ENCODE data around the gene PCK1. TPM values are rescaled to one million over a fixed set of nuclear protein-coding genes. Genes with fewer than 3 reads are reported as not detected.

Gene PCK1
- total and polyA plus RNA-seq, 2 of the 13 experiments (the other 11 are each of a cell fraction or from before 2014, with no cell fraction given) = 6.5 to 12.6 TPM

DNA sequence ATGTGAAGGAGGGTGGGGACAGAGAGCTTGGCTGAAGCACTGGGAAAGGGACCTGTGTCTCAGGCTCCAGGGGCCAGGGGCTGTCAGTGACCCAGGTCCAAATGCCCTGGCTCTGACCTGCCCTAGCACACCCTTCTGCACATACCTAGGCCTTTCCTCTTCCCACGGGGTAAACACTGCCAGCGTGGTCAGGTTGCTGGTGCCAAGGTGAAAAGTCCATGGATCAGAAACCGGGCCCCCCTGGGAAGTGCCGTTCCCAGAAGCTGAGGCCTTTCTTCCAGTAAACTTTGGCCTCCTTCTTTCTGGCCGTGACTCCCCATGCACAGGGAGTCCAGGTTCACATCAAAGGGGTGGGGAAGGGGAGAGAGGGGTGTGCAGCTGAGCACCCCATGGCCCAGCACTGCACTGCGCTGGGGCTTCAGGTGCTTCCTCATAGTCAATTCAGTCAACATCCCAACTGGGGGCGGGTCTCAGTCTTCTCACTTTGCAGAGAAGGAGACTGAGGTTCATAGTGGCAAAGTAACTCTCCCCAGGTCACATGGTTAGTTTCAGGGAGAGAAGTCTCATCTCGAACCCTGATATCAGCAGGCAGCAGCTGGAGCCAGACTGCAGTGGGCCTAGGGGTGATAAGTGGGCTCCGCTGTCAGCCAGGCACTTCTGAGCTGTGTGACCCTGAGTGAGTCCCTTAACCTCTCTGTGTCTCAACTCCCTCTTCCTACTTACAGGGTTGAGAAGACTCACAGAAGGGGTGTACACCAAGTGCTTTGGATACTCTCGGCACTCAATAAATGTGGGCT is 17.0 kb downstream of the PCK1 start (continued):
- TF ChIP-seq, protein P1, sequence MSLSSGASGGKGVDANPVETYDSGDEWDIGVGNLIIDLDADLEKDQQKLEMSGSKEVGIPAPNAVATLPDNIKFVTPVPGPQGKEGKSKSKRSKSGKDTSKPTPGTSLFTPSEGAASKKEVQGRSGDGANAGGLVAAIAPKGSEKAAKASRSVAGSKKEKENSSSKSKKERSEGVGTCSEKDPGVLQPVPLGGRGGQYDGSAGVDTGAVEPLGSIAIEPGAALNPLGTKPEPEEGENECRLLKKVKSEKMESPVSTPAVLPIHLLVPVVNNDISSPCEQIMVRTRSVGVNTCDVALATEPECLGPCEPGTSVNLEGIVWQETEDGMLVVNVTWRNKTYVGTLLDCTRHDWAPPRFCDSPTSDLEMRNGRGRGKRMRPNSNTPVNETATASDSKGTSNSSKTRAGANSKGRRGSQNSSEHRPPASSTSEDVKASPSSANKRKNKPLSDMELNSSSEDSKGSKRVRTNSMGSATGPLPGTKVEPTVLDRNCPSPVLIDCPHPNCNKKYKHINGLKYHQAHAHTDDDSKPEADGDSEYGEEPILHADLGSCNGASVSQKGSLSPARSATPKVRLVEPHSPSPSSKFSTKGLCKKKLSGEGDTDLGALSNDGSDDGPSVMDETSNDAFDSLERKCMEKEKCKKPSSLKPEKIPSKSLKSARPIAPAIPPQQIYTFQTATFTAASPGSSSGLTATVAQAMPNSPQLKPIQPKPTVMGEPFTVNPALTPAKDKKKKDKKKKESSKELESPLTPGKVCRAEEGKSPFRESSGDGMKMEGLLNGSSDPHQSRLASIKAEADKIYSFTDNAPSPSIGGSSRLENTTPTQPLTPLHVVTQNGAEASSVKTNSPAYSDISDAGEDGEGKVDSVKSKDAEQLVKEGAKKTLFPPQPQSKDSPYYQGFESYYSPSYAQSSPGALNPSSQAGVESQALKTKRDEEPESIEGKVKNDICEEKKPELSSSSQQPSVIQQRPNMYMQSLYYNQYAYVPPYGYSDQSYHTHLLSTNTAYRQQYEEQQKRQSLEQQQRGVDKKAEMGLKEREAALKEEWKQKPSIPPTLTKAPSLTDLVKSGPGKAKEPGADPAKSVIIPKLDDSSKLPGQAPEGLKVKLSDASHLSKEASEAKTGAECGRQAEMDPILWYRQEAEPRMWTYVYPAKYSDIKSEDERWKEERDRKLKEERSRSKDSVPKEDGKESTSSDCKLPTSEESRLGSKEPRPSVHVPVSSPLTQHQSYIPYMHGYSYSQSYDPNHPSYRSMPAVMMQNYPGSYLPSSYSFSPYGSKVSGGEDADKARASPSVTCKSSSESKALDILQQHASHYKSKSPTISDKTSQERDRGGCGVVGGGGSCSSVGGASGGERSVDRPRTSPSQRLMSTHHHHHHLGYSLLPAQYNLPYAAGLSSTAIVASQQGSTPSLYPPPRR (CRISPR knock-in tag; IDR thresholded peaks at IDR 0.05; ENCODE audit: borderline replicate concordance) = peak; percentile 63; the same call in 1 of the 2 replicates
- no peak for TF ChIP-seq TAF15 (IDR thresholded peaks at IDR 0.05; ENCODE audit: low read depth, low read length, poor library complexity, severe bottlenecking)
- no peak for TF ChIP-seq ZNF207 (IDR thresholded peaks at IDR 0.05; ENCODE audit: borderline replicate concordance)
- TF ChIP-seq KDM6A (CRISPR knock-in tag; IDR thresholded peaks at IDR 0.05; ENCODE audit: low read depth) = peak; percentile 69; the same call in 1 of the 2 replicates
- TF ChIP-seq CHD4 (IDR thresholded peaks at IDR 0.05; ENCODE audit: borderline replicate concordance, low read length) = no peak
- TF ChIP-seq NFE2 (CRISPR knock-in tag; IDR thresholded peaks at IDR 0.05) = no peak
- TF ChIP-seq, protein P2, sequence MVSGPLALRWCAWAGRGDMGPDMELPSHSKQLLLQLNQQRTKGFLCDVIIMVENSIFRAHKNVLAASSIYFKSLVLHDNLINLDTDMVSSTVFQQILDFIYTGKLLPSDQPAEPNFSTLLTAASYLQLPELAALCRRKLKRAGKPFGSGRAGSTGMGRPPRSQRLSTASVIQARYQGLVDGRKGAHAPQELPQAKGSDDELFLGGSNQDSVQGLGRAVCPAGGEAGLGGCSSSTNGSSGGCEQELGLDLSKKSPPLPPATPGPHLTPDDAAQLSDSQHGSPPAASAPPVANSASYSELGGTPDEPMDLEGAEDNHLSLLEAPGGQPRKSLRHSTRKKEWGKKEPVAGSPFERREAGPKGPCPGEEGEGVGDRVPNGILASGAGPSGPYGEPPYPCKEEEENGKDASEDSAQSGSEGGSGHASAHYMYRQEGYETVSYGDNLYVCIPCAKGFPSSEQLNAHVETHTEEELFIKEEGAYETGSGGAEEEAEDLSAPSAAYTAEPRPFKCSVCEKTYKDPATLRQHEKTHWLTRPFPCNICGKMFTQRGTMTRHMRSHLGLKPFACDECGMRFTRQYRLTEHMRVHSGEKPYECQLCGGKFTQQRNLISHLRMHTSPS (CRISPR knock-in tag; IDR thresholded peaks at IDR 0.05; ENCODE audit: low read depth) = peak; percentile 97
- peak; percentile 39; the same call in 1 of the 2 replicates for TF ChIP-seq ETV5 (CRISPR knock-in tag; IDR thresholded peaks at IDR 0.05; ENCODE audit: borderline replicate concordance)
- TF ChIP-seq DPF2 (CRISPR knock-in tag; IDR thresholded peaks at IDR 0.05; ENCODE audit: borderline replicate concordance, low read depth) = peak; percentile 54; the same call in 1 of the 2 replicates
- TF ChIP-seq MIER3 (CRISPR knock-in tag; IDR thresholded peaks at IDR 0.05; ENCODE audit: borderline replicate concordance) = no peak
- peak; percentile 83 for TF ChIP-seq TRIM24 (CRISPR knock-in tag; IDR thresholded peaks at IDR 0.05)
- no peak for TF ChIP-seq RFXAP (CRISPR knock-in tag; IDR thresholded peaks at IDR 0.05; ENCODE audit: borderline replicate concordance)
- TF ChIP-seq HOXA7 (CRISPR knock-in tag; IDR thresholded peaks at IDR 0.05) = no peak
- TF ChIP-seq, protein P3, sequence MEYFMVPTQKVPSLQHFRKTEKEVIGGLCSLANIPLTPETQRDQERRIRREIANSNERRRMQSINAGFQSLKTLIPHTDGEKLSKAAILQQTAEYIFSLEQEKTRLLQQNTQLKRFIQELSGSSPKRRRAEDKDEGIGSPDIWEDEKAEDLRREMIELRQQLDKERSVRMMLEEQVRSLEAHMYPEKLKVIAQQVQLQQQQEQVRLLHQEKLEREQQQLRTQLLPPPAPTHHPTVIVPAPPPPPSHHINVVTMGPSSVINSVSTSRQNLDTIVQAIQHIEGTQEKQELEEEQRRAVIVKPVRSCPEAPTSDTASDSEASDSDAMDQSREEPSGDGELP (IDR thresholded peaks at IDR 0.05; ENCODE audit: borderline replicate concordance, low read depth) = peak; percentile 17; the same call in 1 of the 2 replicates
- TF ChIP-seq ZNF484 (CRISPR knock-in tag; IDR thresholded peaks at IDR 0.05; ENCODE audit: borderline replicate concordance, low read depth) = no peak
- no peak for TF ChIP-seq MLLT10 (CRISPR knock-in tag; IDR thresholded peaks at IDR 0.05)
- no peak for TF ChIP-seq MAFF (IDR thresholded peaks at IDR 0.05; ENCODE audit: low read depth, low read length)
- no peak for TF ChIP-seq CCAR2 (optimal IDR thresholded peaks at IDR 0.05; ENCODE audit: low read depth, low read length)
- peak; percentile 82; the same call in 1 of the 2 replicates for TF ChIP-seq SALL1 (CRISPR knock-in tag; IDR thresholded peaks at IDR 0.05)
- TF ChIP-seq, protein P4, sequence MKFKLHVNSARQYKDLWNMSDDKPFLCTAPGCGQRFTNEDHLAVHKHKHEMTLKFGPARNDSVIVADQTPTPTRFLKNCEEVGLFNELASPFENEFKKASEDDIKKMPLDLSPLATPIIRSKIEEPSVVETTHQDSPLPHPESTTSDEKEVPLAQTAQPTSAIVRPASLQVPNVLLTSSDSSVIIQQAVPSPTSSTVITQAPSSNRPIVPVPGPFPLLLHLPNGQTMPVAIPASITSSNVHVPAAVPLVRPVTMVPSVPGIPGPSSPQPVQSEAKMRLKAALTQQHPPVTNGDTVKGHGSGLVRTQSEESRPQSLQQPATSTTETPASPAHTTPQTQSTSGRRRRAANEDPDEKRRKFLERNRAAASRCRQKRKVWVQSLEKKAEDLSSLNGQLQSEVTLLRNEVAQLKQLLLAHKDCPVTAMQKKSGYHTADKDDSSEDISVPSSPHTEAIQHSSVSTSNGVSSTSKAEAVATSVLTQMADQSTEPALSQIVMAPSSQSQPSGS (CRISPR knock-in tag; IDR thresholded peaks at IDR 0.05) = 0 out of 2 replicates have a peak, but pooled peaks have one; percentile 36
- no peak for TF ChIP-seq JDP2 (CRISPR knock-in tag; IDR thresholded peaks at IDR 0.05; ENCODE audit: borderline replicate concordance)
